DMS 273 (cell line): ENCODE results near the gene FBH1.

Source experiments
- DNase-seq: peaks from one replicate; lab custom pipeline; 2025; ENCODE audit not compliant: unreplicated experiment; lab: John Stamatoyannopoulos, UW

The FBH1 gene

DNA sequence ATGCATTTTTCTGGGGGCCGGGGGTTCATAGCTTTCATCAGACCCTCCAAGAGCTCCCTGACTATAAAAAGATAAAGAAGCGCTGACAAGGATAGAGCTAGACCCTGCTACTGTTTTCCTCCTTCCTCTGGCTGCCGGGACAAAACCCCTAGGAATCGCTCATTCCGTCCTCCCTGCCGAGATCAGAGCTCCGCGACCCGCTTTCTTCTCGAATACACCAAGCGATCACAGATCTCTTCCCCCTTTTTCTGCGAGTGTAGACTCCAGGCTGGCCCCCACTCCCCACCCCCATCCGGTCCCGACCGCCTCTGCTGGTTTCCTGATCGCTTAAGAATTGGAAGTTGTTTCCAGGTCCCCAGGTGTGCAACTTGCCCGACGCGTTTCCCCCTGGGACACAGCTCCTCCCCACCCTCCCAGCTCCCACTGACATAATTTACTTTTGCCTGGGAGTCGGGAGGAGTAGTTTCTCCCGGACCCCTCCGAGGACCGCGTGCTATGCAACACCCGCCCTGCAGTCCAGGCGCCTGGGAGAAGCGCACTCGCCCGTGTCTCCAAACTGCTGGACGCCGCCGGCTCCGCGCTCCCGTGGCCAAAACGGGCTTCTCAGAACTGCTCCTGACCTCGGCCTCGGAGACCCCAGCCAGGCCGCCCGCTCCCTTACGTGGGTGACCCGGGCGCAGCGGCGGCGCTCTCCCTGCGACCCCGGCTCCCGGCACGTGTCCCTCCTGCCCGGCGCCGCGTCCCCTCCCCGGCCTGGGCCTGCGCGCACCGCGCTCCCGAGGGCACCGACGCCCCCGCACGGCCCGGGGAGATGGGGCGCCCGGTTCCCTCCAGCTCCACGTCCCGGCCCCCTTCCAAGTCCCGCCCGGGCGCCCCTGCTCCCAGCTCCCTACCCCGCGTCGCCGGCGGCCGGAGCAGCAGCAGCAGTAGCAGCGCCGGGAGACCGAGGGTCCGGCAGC lies 86.7 kb downstream of the FBH1 start:
- peak; percentile 46 for DNase-seq

DNA sequence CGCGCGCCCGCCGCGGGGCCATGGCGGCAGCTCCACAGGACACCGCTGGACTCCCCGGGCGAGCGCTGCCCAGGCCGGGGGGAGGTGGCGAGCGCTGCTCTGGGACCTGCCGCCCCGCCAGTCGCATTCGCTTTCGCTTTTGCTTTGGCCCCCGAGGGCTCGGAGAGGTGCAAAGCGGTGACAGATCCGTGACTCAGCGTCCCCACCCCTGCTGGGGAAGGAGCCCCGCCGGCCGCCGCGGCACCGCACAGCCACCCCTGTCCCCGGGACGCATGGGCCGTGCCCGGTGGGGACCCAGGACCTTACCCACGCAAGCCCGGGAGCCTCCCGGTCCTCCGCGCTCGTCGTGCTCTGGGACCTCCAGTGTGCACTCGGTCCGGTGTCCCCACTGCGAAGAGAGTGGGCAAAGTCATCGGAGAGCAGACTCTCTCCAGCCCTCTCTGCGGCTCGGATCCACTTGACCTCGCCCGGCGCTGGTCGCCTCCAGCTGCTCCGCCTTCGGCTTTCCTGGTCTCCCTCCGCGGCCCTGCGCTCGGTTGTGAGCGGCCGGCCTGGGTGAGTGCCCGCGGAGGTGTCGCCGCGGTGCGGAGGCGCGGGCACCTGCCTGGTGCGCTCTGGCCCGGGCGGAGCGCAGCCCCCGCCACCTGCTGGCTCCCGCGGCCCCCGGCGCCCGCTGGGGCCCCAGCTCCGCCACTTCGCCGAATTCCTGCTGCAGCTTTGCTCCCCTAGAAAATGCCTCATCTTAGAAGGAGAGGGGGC lies 87.6 kb downstream of the FBH1 start, which contains the start of gene IL15RA:
IL15RA (minus strand) TSS at position 73 of the 759 bp plus-strand sequence; CDS start at position 22, 51 bp downstream.
- peak; percentile 49 for DNase-seq

DNA sequence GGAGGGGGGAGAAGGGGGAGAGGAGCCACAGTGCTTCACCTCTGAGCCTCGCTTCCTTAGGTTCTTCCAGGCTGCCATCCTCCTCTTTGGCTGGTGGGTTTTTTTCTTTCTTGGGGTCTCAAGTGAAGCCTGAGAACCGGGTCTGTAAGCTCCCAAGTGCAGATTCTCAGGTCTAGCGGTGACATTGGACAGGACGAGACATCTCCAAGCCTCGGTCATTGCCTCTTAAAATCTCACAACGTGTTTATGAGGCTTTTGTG lies 88.1 kb downstream of the FBH1 start:
- DNase-seq, result no peak

DNA sequence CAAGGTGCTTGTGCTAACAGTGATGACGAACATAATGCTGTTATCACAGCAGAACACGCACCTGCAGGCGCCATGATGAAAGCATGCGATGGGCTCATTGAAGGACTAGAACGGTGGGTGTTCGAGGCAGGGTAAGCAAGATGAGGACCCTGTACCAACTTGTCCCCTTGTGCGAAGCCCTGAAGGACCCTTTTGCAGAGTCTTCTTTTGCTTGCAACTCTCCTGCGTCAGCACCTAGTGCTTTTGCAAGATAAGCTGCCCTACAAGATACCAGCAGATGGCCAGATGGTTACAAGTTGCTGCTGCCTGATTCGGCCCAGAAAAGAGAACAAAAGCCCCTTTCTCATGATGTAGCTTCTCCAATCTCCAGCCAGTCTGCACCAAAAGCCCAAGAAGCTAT lies 91.5 kb downstream of the FBH1 start:
- no peak for DNase-seq

DNA sequence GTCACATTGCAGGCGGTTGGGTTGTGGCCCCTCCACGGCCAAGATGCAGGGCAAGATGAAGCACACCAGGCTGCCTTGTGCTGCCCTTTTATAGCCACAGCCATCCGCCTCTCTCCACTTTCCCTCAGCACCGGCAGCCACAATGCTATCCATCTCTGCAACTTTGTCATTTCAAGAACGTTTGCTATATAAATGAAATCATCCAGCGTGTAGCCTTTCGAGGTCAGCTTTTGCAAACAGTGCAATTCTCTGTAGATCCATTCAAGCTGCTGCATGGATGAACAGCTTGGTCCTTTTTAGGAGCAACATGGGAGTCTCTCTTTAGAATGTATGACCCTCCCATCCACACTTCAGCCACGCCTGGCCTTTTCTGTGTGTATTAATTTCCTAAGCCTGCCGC lies 93.7 kb downstream of the FBH1 start:
- no peak for DNase-seq

DNA sequence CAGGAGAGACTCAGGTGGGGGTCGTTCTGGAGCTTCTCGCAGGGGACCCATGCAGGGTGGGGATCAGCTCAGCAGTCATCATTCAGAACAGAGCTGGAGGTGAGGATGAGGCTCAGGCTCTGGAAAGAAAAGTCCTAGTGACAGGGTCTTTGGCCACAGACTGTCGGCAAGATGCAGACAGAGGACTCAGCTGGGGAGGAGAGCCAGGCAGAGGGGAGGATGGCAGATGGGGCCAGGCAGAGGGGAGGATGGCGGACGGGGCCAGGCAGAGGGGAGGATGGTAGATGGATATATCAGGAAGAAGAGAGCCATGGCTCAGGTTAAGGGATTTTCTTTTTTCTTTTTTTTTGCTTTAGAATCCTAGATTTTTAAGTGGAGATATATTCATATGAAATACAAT lies 95.0 kb downstream of the FBH1 start:
- DNase-seq, result no peak
